Tibial nerve (tissue), 4 donors: ENCODE results near the gene NOTCH1. TPM values are rescaled to one million over a fixed set of nuclear protein-coding genes. Genes with fewer than 3 reads are reported as not detected.

Source experiments
- DNase-seq, 2 donors: peaks; one replicate each; pipeline ENCODE4 v3.0.0-alpha.2; 2019; ENCODE audit warnings: low spot score in 2 of 2
- H3K27ac ChIP-seq, 4 donors: fragments of 200-600 bp; sonication (generic) in 3 of 4; one replicate each; pipeline ENCODE4 v1.5.1; 2017 to 2019; ENCODE audit warnings: mild to moderate bottlenecking in 1 of 4
- H3K27me3 ChIP-seq, 2 donors: fragments of 200-600 bp; sonication (generic) in 1 of 2; one replicate each; pipeline versions ENCODE4 v1.5.1 to v1.6.0; 2017 to 2019
- H3K36me3 ChIP-seq, 3 donors: fragments of 200-600 bp; sonication (generic); one replicate each; pipeline ENCODE4 v1.5.1; 2018 to 2019
- H3K4me1 ChIP-seq, 4 donors: fragments of 200-600 bp; sonication (generic) in 3 of 4; one replicate each; pipeline ENCODE4 v1.5.1; 2017 to 2019
- H3K4me3 ChIP-seq, 4 donors: fragments of 200-600 bp; sonication (generic) in 3 of 4; one replicate each; pipeline ENCODE4 v1.5.1; 2017 to 2019; ENCODE audit warnings: mild to moderate bottlenecking in 1 of 4, moderate library complexity in 1 of 4
- H3K9me3 ChIP-seq, 4 donors: fragments of 200-600 bp; sonication (generic) in 3 of 4; one replicate each; pipeline ENCODE4 v1.5.1; 2017 to 2019
- CTCF ChIP-seq, 5 experiments: fragments of 200-600 bp in 3 of 5; fragments of 450-650 bp in 2 of 5; sonication (generic) in 3 of 5; IDR thresholded peaks; one replicate each; pipeline ENCODE4 v1.5.1; 2016 to 2019; ENCODE audit warnings: antibody characterized with exemption in 5 of 5, mild to moderate bottlenecking in 3 of 5, moderate library complexity in 2 of 5
- EP300 ChIP-seq, 2 donors: sonication (generic); formaldehyde crosslinking; IDR thresholded peaks; one replicate each; pipeline ENCODE4 v1.6.1; 2017; ENCODE audit warnings: antibody characterized with exemption in 2 of 2, mild to moderate bottlenecking in 1 of 2
- POLR2A ChIP-seq, 2 donors: fragments of 450-650 bp; IDR thresholded peaks; one replicate each; pipeline ENCODE4 v1.6.1; 2017; ENCODE audit warnings: antibody characterized with exemption in 2 of 2, mild to moderate bottlenecking in 2 of 2, moderate library complexity in 2 of 2
- WGBS, 2 donors: methylation state at CpG; one replicate each; pipeline ENCODE4 v1.1.5; 2018; 5-methylcytosine and 5-hydroxymethylcytosine counted together
- total RNA-seq, 4 donors: library from RNA; depleted of rRNA; stranded (reverse); fragments of >200 nt; gene quantifications; one replicate each; pipeline ENCODE4 v1.1.0, GENCODE V29; 2016

The NOTCH1 gene
- total RNA-seq, 4 donors from 2014 or later = 29.3 to 65.4 (median 41.5) TPM

GRCh38 chr9:136462664-136463063, 83.2 kb downstream of the NOTCH1 start:
- Histone ChIP-seq H3K9me3 (no peaks in the 10 kb centered on the region), H3K36me3 (peaks cover 13 to 100% (median 57%) of the 10 kb centered on the region in 3 donors), H3K4me3 (no peak overlapping the region), H3K27ac (no peak overlapping the region), H3K4me1 (no peaks in the 10 kb centered on the region), H3K27me3 (no peaks in the 10 kb centered on the region)
- 88 to 96% methylated on average over 17 of the region's 17 CpGs for WGBS, 2 donors
- TF ChIP-seq CTCF (IDR thresholded peaks at IDR 0.05) (no peak), EP300 (IDR thresholded peaks at IDR 0.05) (no peak), POLR2A (IDR thresholded peaks at IDR 0.05) (no peak)
- DNase-seq = no peak

GRCh38 chr9:136460772-136461325, 85.0 kb downstream of the NOTCH1 start:
- H3K27ac ChIP-seq = no peak overlapping the region
- DNase-seq = no peak
- peaks cover 16 to 100% (median 62%) of the 10 kb centered on the region in 3 donors for H3K36me3 ChIP-seq
- H3K27me3 ChIP-seq = no peaks in the 10 kb centered on the region
- no peaks in the 10 kb centered on the region for H3K4me1 ChIP-seq
- H3K4me3 ChIP-seq = no peak overlapping the region
- TF ChIP-seq EP300 (IDR thresholded peaks at IDR 0.05) (no peak), POLR2A (IDR thresholded peaks at IDR 0.05) (no peak), CTCF (IDR thresholded peaks at IDR 0.05) (no peak)
- no peaks in the 10 kb centered on the region for H3K9me3 ChIP-seq
- 88 to 95% methylated on average over 10 to 23 of the region's 23 CpGs for WGBS, 2 donors

GRCh38 chr9:136459425-136459824, 86.4 kb downstream of the NOTCH1 start:
- Histone ChIP-seq H3K9me3 (no peaks in the 10 kb centered on the region), H3K27me3 (no peaks in the 10 kb centered on the region), H3K27ac (no peak overlapping the region), H3K36me3 (peaks cover 16 to 100% (median 71%) of the 10 kb centered on the region in 3 donors), H3K4me3 (no peak overlapping the region), H3K4me1 (no peaks in the 10 kb centered on the region)
- TF ChIP-seq CTCF (IDR thresholded peaks at IDR 0.05) (no peak), EP300 (IDR thresholded peaks at IDR 0.05) (no peak), POLR2A (IDR thresholded peaks at IDR 0.05) (no peak)
- 94 to 96% methylated on average over 28 of the region's 28 CpGs for WGBS, 2 donors
- DNase-seq = no peak

GRCh38 chr9:136457326-136457725, 88.5 kb downstream of the NOTCH1 start:
- TF ChIP-seq POLR2A (IDR thresholded peaks at IDR 0.05) (no peak), EP300 (IDR thresholded peaks at IDR 0.05) (no peak), CTCF (IDR thresholded peaks at IDR 0.05) (no peak)
- Histone ChIP-seq H3K27ac (no peak overlapping the region), H3K4me1 (no peaks in the 10 kb centered on the region), H3K4me3 (no peak overlapping the region), H3K36me3 (peaks cover 12 to 100% (median 65%) of the 10 kb centered on the region in 3 donors), H3K27me3 (no peaks in the 10 kb centered on the region), H3K9me3 (no peaks in the 10 kb centered on the region)
- 96% methylated on average over 17 to 19 of the region's 24 CpGs for WGBS, 2 donors
- no peak for DNase-seq

- WGBS, 2 donors = 81 to 90% methylated on average over 8 to 9 of the region's 9 CpGs
Measured at GRCh38 chr9:136456258-136456657, 89.6 kb downstream of the NOTCH1 start.

More at GRCh38 chr9:136456258-136456657, 89.6 kb downstream of the NOTCH1 start:
- Histone ChIP-seq H3K27ac (no peak overlapping the region), H3K27me3 (no peaks in the 10 kb centered on the region), H3K4me1 (no peaks in the 10 kb centered on the region), H3K9me3 (no peaks in the 10 kb centered on the region), H3K36me3 (peaks cover 12 to 99% (median 66%) of the 10 kb centered on the region in 3 donors), H3K4me3 (no peak overlapping the region)
- DNase-seq = no peak
- TF ChIP-seq EP300 (IDR thresholded peaks at IDR 0.05) (no peak), POLR2A (IDR thresholded peaks at IDR 0.05) (no peak), CTCF (IDR thresholded peaks at IDR 0.05) (no peak)
